Kidney (tissue), 14 donors: ENCODE measurements around the gene ASTL. TPM values are rescaled to one million over a fixed set of nuclear protein-coding genes. Genes with fewer than 3 reads are reported as not detected.

Source experiments
- DNase-seq, 5 donors: peaks; one replicate each; pipeline ENCODE4 v3.0.0-alpha.2; 2013 to 2020
- FAIRE-seq: peaks from 2 replicates; lab custom pipeline; 2012; peaks lifted over from hg19 to GRCh38; lab: Jason Lieb, UNC
- H3K27ac ChIP-seq, 2 donors: one replicate each; pipeline ENCODE4 v1.7.0; 2013; ENCODE audit warnings: low read depth in 2 of 2, low read length in 2 of 2, inconsistent platforms in 1 of 2
- H3K27me3 ChIP-seq: one replicate; pipeline ENCODE4 v1.7.1; 2013; ENCODE audit warnings: low read length, inconsistent platforms; ENCODE audit not compliant: control insufficient read depth, insufficient read depth
- H3K36me3 ChIP-seq, 3 donors: one replicate each; pipeline versions ENCODE4 v1.7.0 to v1.7.1; 2013; ENCODE audit warnings: low read length in 3 of 3, control low read depth in 1 of 3, inconsistent platforms in 1 of 3; ENCODE audit not compliant: insufficient read depth in 3 of 3, control insufficient read depth in 2 of 3
- H3K4me1 ChIP-seq, 3 donors: one replicate each; pipeline versions ENCODE4 v1.7.0 to v1.7.1; 2013; ENCODE audit warnings: low read length in 3 of 3, inconsistent platforms in 1 of 3, low read depth in 1 of 3; ENCODE audit not compliant: control insufficient read depth in 2 of 3, insufficient read depth in 2 of 3
- H3K4me3 ChIP-seq, 3 donors: one replicate each; pipeline versions ENCODE4 v1.7.0 to v1.8.1; 2013; ENCODE audit warnings: low read length in 3 of 3, control low read depth in 1 of 3, inconsistent platforms in 1 of 3
- H3K9ac ChIP-seq, 3 donors: one replicate each; pipeline versions ENCODE4 v1.7.0 to v1.7.1; 2013; ENCODE audit warnings: low read length in 3 of 3, control low read depth in 1 of 3, inconsistent platforms in 1 of 3
- H3K9me3 ChIP-seq, 3 donors: one replicate each; pipeline versions ENCODE4 v1.7.0 to v1.7.1; 2013; ENCODE audit warnings: low read length in 3 of 3, control low read depth in 1 of 3, inconsistent platforms in 1 of 3; ENCODE audit not compliant: control insufficient read depth in 2 of 3, insufficient read depth in 1 of 3
- CTCF ChIP-seq: IDR thresholded peaks from 3 replicates; pipeline ENCODE4 v1.5.1; 2012; ENCODE audit warnings: mild to moderate bottlenecking, moderate library complexity, borderline replicate concordance; ENCODE audit not compliant: insufficient read depth; ENCODE audit errors: extremely low read depth
- intact Hi-C: fragments of 100-400 bp; cut with DNase I; formaldehyde crosslinking; loops from one replicate; pipeline ENCODE4 v1.11.1; 2022
- polyA plus RNA-seq: library from polyadenylated mRNA; stranded (reverse); fragments of 350-450 nt; fragmentation: Illumina TruSeq; extraction: RNeasy Lipid Tissue Mini Kit (QIAGEN cat#74804); gene quantifications from one replicate; pipeline ENCODE4 v1.2.3, GENCODE V29; 2014; ENCODE audit warnings: low read depth, low replicate concordance; ENCODE audit not compliant: insufficient read depth
- total RNA-seq: library from RNA; stranded (reverse); fragmentation: NEBNext Ultra II Directional; extraction: Animal tissue kit (Norgen Biotek cat#: 25700); gene quantifications from one replicate; pipeline ENCODE4 v1.2.1, GENCODE V29; 2021
- donor health status: control.
- donor health status: control.
- donor health status: control.
- donor health status: control.
- donor health status: control.
- donor health status: DM: yes; HTN: yes; CAD: no.
- donor health status: Normal renal cell carcinoma (clear cell type).

ASTL gene
- total and polyA plus RNA-seq, 2 donors from 2014 or later, result not detected

DNA sequence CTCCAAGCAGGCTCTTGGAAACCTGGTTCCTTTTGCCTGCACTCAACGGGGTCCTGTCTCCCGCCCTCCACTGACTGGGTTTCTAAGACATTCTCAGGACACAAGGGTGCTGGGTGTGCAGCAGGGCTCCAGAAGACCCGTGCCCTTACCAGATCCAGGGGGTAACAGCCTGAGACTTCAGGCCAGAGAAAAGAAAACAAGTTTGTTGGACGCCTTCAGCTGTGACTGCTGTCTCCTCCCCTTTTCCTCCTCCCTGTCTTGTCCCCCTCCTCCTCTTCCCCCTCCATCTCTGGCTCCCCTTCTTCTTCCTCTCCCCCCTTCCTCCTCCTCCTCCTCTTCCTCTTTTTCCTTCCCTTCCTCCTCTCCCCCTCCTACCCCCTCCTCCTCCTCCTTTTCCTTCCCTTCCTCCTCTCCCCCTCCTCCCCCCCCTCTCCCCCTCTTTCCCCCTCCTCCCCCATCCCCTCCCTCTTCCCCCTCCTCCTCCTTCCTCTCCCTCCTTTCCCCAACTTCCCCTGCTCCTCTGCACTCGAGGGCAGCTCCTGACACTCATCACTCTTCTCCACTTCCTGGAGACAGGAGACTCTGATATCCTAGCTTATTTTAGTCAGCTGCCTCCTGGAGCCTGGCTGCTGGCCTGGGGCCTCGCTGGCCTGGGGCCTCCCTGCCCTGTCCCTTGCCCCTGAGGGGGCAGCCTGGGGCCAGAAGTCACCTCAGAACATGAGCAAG, 34.4 kb downstream of the ASTL start:
- intact Hi-C loops, result no loop called here
- Histone ChIP-seq H3K27ac (no peak overlapping the region), H3K36me3 (no peaks in the 10 kb centered on the region), H3K4me1 (peaks cover 0 to 16% (median 6%) of the 10 kb centered on the region in 3 donors), H3K9me3 (peaks cover 0 to 6% (median 0%) of the 10 kb centered on the region in 3 donors), H3K4me3 (no peak overlapping the region), H3K9ac (no peak overlapping the region), H3K27me3 (no peaks in the 10 kb centered on the region)
- FAIRE-seq (no peak), DNase-seq (peak; percentile 8 to 63 (median 52))
- no peak for TF ChIP-seq CTCF

- Histone ChIP-seq H3K4me1 (peaks cover 0 to 22% (median 13%) of the 10 kb centered on the region in 3 donors), H3K27me3 (no peaks in the 10 kb centered on the region), H3K9me3 (peaks cover 0 to 6% (median 0%) of the 10 kb centered on the region in 3 donors), H3K27ac (no peak overlapping the region), H3K4me3 (no peak overlapping the region), H3K36me3 (no peaks in the 10 kb centered on the region), H3K9ac (no peak overlapping the region)
- FAIRE-seq (no peak), DNase-seq (peak in 3 of 5 donors; percentile 6 to 58 (median 40))
- intact Hi-C loops, result no loop called here
- TF ChIP-seq CTCF, result no peak
These were observed 35.1 kb downstream of the ASTL start for GRCh38 chr2:96103187-96103601.

- H3K36me3 ChIP-seq, result no peaks in the 10 kb centered on the region
- intact Hi-C loops, result no loop called here
- H3K27me3 ChIP-seq, result no peaks in the 10 kb centered on the region
- H3K4me3 ChIP-seq, result no peak overlapping the region
- H3K4me1 ChIP-seq, result peaks cover 0 to 23% (median 17%) of the 10 kb centered on the region in 3 donors
- FAIRE-seq (no peak), DNase-seq (peak in 3 of 5 donors; percentile 6 to 41 (median 24))
- TF ChIP-seq CTCF, result no peak
- no peak overlapping the region for H3K9ac ChIP-seq
- H3K27ac ChIP-seq, result no peak overlapping the region
- H3K9me3 ChIP-seq, result peaks cover 0 to 6% (median 0%) of the 10 kb centered on the region in 3 donors
These were observed 35.6 kb downstream of the ASTL start for GRCh38 chr2:96102596-96103186.
